ENCODE measurements around the gene PACS1.

PACS1 gene

GRCh38 chr11:66143996-66144678 lies 74.1 kb downstream of the PACS1 start:
- no peak for DNase-seq

GRCh38 chr11:66146074-66146473 lies 76.0 kb downstream of the PACS1 start:
- no peak for DNase-seq

- DNase-seq, result no peak
Observed at GRCh38 chr11:66146940-66147339, 76.9 kb downstream of the PACS1 start.

GRCh38 chr11:66150140-66150539 lies 80.1 kb downstream of the PACS1 start:
- DNase-seq, result no peak

GRCh38 chr11:66150725-66151124 lies 80.7 kb downstream of the PACS1 start:
- DNase-seq, result no peak

GRCh38 chr11:66151273-66151672 lies 81.2 kb downstream of the PACS1 start:
- no peak for DNase-seq

GRCh38 chr11:66154109-66154508 lies 84.0 kb downstream of the PACS1 start:
- DNase-seq, result no peak

- DNase-seq, result no peak
Observed at GRCh38 chr11:66155387-66156073, 85.5 kb downstream of the PACS1 start.

- DNase-seq, result no peak
Observed at GRCh38 chr11:66157182-66157864, 87.3 kb downstream of the PACS1 start.

- DNase-seq, result no peak
Observed at GRCh38 chr11:66158156-66158555, 88.1 kb downstream of the PACS1 start.

GRCh38 chr11:66159324-66159984 lies 89.4 kb downstream of the PACS1 start:
- DNase-seq, result no peak

- no peak for DNase-seq
Observed at GRCh38 chr11:66160709-66161108, 90.6 kb downstream of the PACS1 start.

GRCh38 chr11:66168289-66168688 lies 98.2 kb downstream of the PACS1 start:
- no peak for DNase-seq

GRCh38 chr11:66172146-66172545 lies 102.1 kb downstream of the PACS1 start:
- DNase-seq, result peak; percentile 60 to 63

GRCh38 chr11:66176650-66177049 lies 106.6 kb downstream of the PACS1 start:
- DNase-seq, result no peak

GRCh38 chr11:66178183-66178582 lies 108.1 kb downstream of the PACS1 start:
- no peak for DNase-seq

- DNase-seq, result no peak
Observed at GRCh38 chr11:66178871-66179270, 108.8 kb downstream of the PACS1 start.

GRCh38 chr11:66181632-66182315 lies 111.7 kb downstream of the PACS1 start:
- DNase-seq, result no peak

- DNase-seq, result no peak
Observed at GRCh38 chr11:66183494-66184048, 113.5 kb downstream of the PACS1 start.

GRCh38 chr11:66184728-66185127 lies 114.7 kb downstream of the PACS1 start:
- no peak for DNase-seq

GRCh38 chr11:66186470-66186869 lies 116.4 kb downstream of the PACS1 start:
- DNase-seq, result no peak

GRCh38 chr11:66187453-66187852 lies 117.4 kb downstream of the PACS1 start:
- DNase-seq, result no peak

GRCh38 chr11:66188580-66188979 lies 118.5 kb downstream of the PACS1 start:
- DNase-seq, result no peak

Data from activated T-cell treated with anti-CD3 and anti-CD28 coated beads, Interleukin-2, amount 50 U/mL, for 48 hours (primary cell).